WTC11 (cell line): ENCODE data around the gene NKAIN2. TPM values are rescaled to one million over a fixed set of nuclear protein-coding genes. Genes with fewer than 3 reads are reported as not detected.

Source experiments
- ATAC-seq: fragments of 200-7000 bp; cut with Tn5 transposase; 2 replicates; pipeline ENCODE4 v1.10.0; 2021; ENCODE audit warnings: mild to moderate bottlenecking, moderate library complexity
- CTCF ChIA-PET: fragments of 300-600 bp; sonication (Branson Sonifier 250); formaldehyde crosslinking; loops from one replicate; lab custom pipeline; 2021; ENCODE audit warnings: antibody characterized with exemption; lab: Charles Lee
- POLR2A ChIA-PET: fragments of 350-600 bp; sonication (Branson Sonifier 250); formaldehyde crosslinking; loops from one replicate; lab custom pipeline; 2021; ENCODE audit warnings: antibody characterized with exemption; lab: Charles Lee
- DNase-seq: peaks from one replicate; pipeline ENCODE4 v3.0.0; 2021; ENCODE audit warnings: low spot score
- H3K27ac Mint-ChIP-seq: 2 replicates; pipeline ENCODE4 v1.8.0; 2021; ENCODE audit warnings: mixed read lengths
- H3K27me3 Mint-ChIP-seq: 2 replicates; pipeline ENCODE4 v1.8.0; 2021; ENCODE audit warnings: low read depth, mild to moderate bottlenecking, moderate library complexity, mixed read lengths
- H3K36me3 Mint-ChIP-seq: 2 replicates; pipeline ENCODE4 v1.8.0; 2021; ENCODE audit warnings: mixed read lengths
- H3K4me1 Mint-ChIP-seq: 2 replicates; pipeline ENCODE4 v1.8.0; 2022; ENCODE audit warnings: mixed read lengths
- H3K4me3 Mint-ChIP-seq: 2 replicates; pipeline ENCODE4 v1.8.0; 2021; ENCODE audit warnings: mild to moderate bottlenecking, moderate library complexity, mixed read lengths
- H3K9me3 Mint-ChIP-seq: 2 replicates; pipeline ENCODE4 v1.8.0; 2021; ENCODE audit warnings: mixed read lengths
- ATF1 ChIP-seq: sonication (generic); formaldehyde crosslinking; IDR thresholded peaks from 2 replicates; pipeline ENCODE4 v1.8.1; 2023; ENCODE audit warnings: mild to moderate bottlenecking, moderate library complexity, missing genetic modification reagents
- CREM ChIP-seq: sonication (generic); formaldehyde crosslinking; IDR thresholded peaks from 2 replicates; pipeline ENCODE4 v1.8.1; 2022; ENCODE audit warnings: mild to moderate bottlenecking, missing genetic modification reagents, moderate library complexity
- ESRRA ChIP-seq: sonication (generic); formaldehyde crosslinking; IDR thresholded peaks from 2 replicates; pipeline ENCODE4 v1.8.1; 2022; ENCODE audit warnings: mild to moderate bottlenecking, missing genetic modification reagents, borderline replicate concordance
- FOXK1 ChIP-seq: sonication (generic); formaldehyde crosslinking; IDR thresholded peaks from 2 replicates; pipeline ENCODE4 v1.8.0; 2022; ENCODE audit warnings: mild to moderate bottlenecking, moderate library complexity, missing genetic modification reagents
- GTF2I ChIP-seq: fragments of 250-450 bp; sonication (Bioruptor Pico); conservative IDR thresholded peaks from 2 replicates; pipeline ENCODE4 v1.4.0; 2021; ENCODE audit warnings: mild to moderate bottlenecking
- JUN ChIP-seq: sonication (generic); formaldehyde crosslinking; IDR thresholded peaks from 2 replicates; pipeline ENCODE4 v1.8.0; 2023; ENCODE audit warnings: mild to moderate bottlenecking, missing genetic modification reagents
- MXD4 ChIP-seq: fragments of 250-450 bp; sonication (Bioruptor Pico); IDR thresholded peaks from 2 replicates; pipeline ENCODE4 v1.8.0; 2021; ENCODE audit warnings: mild to moderate bottlenecking, moderate library complexity, borderline replicate concordance
- NFYB ChIP-seq: sonication (generic); formaldehyde crosslinking; conservative IDR thresholded peaks from 2 replicates; pipeline ENCODE4 v1.8.0; 2022; ENCODE audit warnings: low read depth, missing genetic modification reagents
- NR3C1 ChIP-seq: sonication (generic); formaldehyde crosslinking; conservative IDR thresholded peaks from 2 replicates; pipeline ENCODE4 v1.8.1; 2023; ENCODE audit warnings: low read depth, mild to moderate bottlenecking, missing genetic modification reagents
- SOX15 ChIP-seq: fragments of 250-450 bp; sonication (Bioruptor Pico); IDR thresholded peaks from 2 replicates; pipeline ENCODE4 v1.9.0; 2021; ENCODE audit warnings: mild to moderate bottlenecking
- SP1 ChIP-seq: sonication (generic); formaldehyde crosslinking; conservative IDR thresholded peaks from 2 replicates; pipeline ENCODE4 v1.8.1; 2022; ENCODE audit warnings: missing genetic modification reagents
- TEAD1 ChIP-seq: sonication (generic); formaldehyde crosslinking; IDR thresholded peaks from 2 replicates; pipeline ENCODE4 v1.8.0; 2022; ENCODE audit warnings: mild to moderate bottlenecking, missing genetic modification reagents
- ZNF121 ChIP-seq: sonication (generic); formaldehyde crosslinking; IDR thresholded peaks from 2 replicates; pipeline ENCODE4 v1.8.0; 2023; ENCODE audit warnings: missing genetic modification reagents
- total RNA-seq: library from RNA; stranded (reverse); gene quantifications from 3 replicates; pipeline ENCODE4 v1.2.3, GENCODE V29; 2021
- TF ChIP-seq, protein P1 (sequence below): sonication (generic); formaldehyde crosslinking; IDR thresholded peaks from 2 replicates; pipeline ENCODE4 v1.8.0; 2022; ENCODE audit warnings: mild to moderate bottlenecking, missing genetic modification reagents
- TF ChIP-seq, protein P2 (sequence below): sonication (generic); formaldehyde crosslinking; IDR thresholded peaks from 2 replicates; pipeline ENCODE4 v1.8.0; 2022; ENCODE audit warnings: mild to moderate bottlenecking, missing genetic modification reagents
- TF ChIP-seq, protein P3 (sequence below): sonication (generic); formaldehyde crosslinking; conservative IDR thresholded peaks from 2 replicates; pipeline ENCODE4 v1.8.1; 2022; ENCODE audit warnings: mild to moderate bottlenecking, missing genetic modification reagents
- TF ChIP-seq, protein P4 (sequence below): fragments of 250-450 bp; sonication (Bioruptor Pico); conservative IDR thresholded peaks from 2 replicates; pipeline ENCODE4 v1.9.0; 2021; ENCODE audit warnings: mild to moderate bottlenecking
- TF ChIP-seq, protein P5 (sequence below): sonication (generic); formaldehyde crosslinking; IDR thresholded peaks from 2 replicates; pipeline ENCODE4 v1.8.1; 2023; ENCODE audit warnings: mild to moderate bottlenecking, missing genetic modification reagents, moderate library complexity
- TF ChIP-seq, protein P6 (sequence below): sonication (generic); formaldehyde crosslinking; IDR thresholded peaks from 2 replicates; pipeline ENCODE4 v1.8.1; 2023; ENCODE audit warnings: mild to moderate bottlenecking, moderate library complexity, missing genetic modification reagents
- TF ChIP-seq, protein P7 (sequence below): sonication (generic); formaldehyde crosslinking; IDR thresholded peaks from 2 replicates; pipeline ENCODE4 v1.8.0; 2022; ENCODE audit warnings: mild to moderate bottlenecking, missing genetic modification reagents
- TF ChIP-seq, protein P8 (sequence below): fragments of 250-450 bp; sonication (Bioruptor Pico); IDR thresholded peaks from 2 replicates; pipeline ENCODE4 v1.9.0; 2021; ENCODE audit warnings: mild to moderate bottlenecking

The NKAIN2 gene
- total RNA-seq, 1 experiment from 2014 or later = 0.33 TPM

DNA sequence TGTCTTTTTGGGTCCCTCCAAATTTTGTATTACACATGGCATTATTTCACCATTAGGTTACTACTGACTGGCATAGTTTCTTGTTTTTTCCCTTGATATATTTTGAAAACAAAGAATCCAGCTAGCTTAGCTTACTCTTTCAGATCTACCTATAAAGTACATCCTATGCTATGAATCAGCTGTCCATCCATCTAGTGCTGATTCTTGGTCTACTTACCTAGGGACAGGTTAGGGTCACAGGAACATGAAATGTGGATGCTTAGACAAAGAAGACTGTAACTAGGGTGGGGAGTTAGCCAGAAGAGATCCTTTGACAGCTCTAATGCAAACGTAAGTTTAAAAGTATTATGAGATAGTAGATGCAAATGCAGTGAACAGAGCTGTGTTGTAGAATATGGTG lies 91.7 kb downstream of the NKAIN2 start (continued):
- no peak for TF ChIP-seq ATF1 (CRISPR knock-in tag)
- TF ChIP-seq, protein P1, sequence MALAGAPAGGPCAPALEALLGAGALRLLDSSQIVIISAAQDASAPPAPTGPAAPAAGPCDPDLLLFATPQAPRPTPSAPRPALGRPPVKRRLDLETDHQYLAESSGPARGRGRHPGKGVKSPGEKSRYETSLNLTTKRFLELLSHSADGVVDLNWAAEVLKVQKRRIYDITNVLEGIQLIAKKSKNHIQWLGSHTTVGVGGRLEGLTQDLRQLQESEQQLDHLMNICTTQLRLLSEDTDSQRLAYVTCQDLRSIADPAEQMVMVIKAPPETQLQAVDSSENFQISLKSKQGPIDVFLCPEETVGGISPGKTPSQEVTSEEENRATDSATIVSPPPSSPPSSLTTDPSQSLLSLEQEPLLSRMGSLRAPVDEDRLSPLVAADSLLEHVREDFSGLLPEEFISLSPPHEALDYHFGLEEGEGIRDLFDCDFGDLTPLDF (CRISPR knock-in tag) = no peak

DNA sequence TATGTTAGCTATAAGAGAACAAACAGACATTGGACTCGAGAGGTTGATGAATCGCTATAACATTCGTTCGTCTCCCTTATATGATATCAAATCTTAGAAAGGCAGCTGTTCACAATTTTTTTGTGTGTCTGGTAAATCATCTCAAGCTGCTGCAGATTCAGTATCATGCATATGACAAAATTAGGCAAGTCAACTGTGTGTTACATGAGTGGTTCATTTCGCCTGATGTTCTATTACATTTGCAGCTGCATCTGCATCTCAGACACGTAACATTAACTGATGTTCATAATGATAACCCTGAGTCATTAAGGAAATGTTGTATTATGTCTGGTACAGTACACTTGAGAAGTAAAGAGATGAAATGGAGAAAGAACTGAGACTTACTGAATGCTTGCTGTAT lies 92.1 kb downstream of the NKAIN2 start:
- TF ChIP-seq GTF2I (CRISPR knock-in tag) (no peak), FOXK1 (CRISPR knock-in tag) (no peak), ZNF121 (CRISPR knock-in tag) (no peak)
- TF ChIP-seq, protein P2, sequence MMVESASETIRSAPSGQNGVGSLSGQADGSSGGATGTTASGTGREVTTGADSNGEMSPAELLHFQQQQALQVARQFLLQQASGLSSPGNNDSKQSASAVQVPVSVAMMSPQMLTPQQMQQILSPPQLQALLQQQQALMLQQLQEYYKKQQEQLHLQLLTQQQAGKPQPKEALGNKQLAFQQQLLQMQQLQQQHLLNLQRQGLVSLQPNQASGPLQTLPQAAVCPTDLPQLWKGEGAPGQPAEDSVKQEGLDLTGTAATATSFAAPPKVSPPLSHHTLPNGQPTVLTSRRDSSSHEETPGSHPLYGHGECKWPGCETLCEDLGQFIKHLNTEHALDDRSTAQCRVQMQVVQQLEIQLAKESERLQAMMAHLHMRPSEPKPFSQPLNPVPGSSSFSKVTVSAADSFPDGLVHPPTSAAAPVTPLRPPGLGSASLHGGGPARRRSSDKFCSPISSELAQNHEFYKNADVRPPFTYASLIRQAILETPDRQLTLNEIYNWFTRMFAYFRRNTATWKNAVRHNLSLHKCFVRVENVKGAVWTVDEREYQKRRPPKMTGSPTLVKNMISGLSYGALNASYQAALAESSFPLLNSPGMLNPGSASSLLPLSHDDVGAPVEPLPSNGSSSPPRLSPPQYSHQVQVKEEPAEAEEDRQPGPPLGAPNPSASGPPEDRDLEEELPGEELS (CRISPR knock-in tag) = no peak
- TF ChIP-seq, protein P3, sequence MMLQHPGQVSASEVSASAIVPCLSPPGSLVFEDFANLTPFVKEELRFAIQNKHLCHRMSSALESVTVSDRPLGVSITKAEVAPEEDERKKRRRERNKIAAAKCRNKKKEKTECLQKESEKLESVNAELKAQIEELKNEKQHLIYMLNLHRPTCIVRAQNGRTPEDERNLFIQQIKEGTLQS = no peak
- TF ChIP-seq, protein P4, sequence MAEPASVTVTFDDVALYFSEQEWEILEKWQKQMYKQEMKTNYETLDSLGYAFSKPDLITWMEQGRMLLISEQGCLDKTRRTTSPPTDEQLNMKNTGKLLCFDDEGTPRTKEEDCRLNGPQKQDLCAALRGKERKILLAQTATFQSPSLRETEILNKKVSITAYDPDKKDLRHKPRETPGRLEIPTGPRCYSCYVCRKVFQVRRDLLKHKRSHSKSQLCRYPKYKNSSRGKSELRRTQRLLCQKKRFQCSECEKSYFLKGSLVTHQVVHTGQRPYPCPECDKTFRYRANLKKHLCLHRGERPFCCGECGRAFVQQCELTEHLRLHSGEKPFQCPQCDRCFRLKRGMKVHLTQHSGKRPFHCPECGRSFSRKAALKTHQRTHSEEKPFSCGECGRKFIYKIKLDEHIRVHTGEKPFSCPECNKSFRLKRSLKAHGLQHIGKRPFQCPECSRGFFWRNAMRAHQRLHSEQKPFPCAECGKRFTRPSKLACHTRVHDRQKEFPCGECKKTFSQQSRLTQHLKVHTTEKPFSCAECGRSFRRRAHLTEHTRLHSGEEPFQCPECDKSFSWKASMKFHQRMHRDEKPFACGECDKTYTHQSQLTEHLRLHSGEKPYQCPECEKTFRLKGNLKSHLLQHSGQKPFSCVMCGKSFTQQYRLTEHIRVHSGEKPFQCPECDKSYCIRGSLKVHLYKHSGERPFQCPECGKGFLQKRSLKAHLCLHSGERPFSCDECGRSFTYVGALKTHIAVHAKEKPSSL (CRISPR knock-in tag) = no peak
- TF ChIP-seq, protein P5, sequence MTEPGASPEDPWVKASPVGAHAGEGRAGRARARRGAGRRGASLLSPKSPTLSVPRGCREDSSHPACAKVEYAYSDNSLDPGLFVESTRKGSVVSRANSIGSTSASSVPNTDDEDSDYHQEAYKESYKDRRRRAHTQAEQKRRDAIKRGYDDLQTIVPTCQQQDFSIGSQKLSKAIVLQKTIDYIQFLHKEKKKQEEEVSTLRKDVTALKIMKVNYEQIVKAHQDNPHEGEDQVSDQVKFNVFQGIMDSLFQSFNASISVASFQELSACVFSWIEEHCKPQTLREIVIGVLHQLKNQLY (CRISPR knock-in tag) = no peak
- H3K4me3 Mint-ChIP-seq = no peak overlapping the region
- no peak overlapping the region for H3K27ac Mint-ChIP-seq
- no peaks in the 10 kb centered on the region for H3K4me1 Mint-ChIP-seq
- no peak for DNase-seq
- ATAC-seq = no peak
- POLR2A ChIA-PET = no interaction called here
- H3K36me3 Mint-ChIP-seq = no peaks in the 10 kb centered on the region
- CTCF ChIA-PET = no interaction called here
- peaks cover 6% of the 10 kb centered on the region for H3K9me3 Mint-ChIP-seq
- no peaks in the 10 kb centered on the region for H3K27me3 Mint-ChIP-seq

DNA sequence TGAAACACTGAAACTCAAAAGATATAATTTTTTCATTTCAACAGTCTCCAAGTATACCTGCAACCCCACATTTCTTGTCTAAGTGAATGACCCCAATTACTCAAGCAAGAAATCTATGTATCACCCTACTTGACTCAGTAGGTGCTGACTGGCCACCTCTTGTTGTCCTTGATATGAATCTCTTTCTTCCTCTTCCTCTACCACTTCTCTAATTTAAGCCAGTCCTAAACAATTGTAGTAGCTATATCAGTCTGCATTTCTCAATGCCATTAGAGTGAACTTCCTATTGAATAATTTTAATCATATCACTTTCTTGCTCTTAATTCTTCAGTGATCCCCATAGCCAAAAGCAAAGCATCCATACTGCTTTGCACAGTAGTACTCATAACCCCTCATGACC lies 93.2 kb downstream of the NKAIN2 start:
- ATAC-seq = no peak
- H3K4me1 Mint-ChIP-seq = no peaks in the 10 kb centered on the region
- DNase-seq = no peak
- TF ChIP-seq SOX15 (CRISPR knock-in tag) = no peak
- no peak for TF ChIP-seq CREM
- H3K36me3 Mint-ChIP-seq = no peaks in the 10 kb centered on the region
- ChIA-PET CTCF (no interaction called here), POLR2A (no interaction called here)
- H3K4me3 Mint-ChIP-seq = no peak overlapping the region
- H3K27me3 Mint-ChIP-seq = no peaks in the 10 kb centered on the region
- H3K9me3 Mint-ChIP-seq = peaks cover 6% of the 10 kb centered on the region
- no peak overlapping the region for H3K27ac Mint-ChIP-seq

DNA sequence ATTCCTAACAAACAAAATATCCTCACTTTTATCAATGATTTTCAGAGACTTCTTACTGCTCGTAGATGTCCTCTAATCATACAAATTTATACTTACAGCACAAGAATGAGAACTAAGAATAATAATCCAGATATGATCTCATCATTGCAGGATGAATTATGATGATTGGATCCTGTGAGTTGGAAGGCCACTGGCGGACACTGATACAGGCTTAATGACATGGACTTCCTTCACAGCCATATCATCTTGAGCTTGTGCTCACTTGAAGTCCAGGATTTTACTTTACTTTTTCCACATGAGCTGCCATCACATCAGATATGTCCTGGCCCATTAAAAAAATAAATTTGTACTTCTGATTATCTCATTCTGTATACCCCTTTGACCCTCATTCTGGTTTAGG lies 94.3 kb downstream of the NKAIN2 start:
- ATAC-seq = no peak
- Mint-ChIP-seq H3K36me3 (no peaks in the 10 kb centered on the region), H3K27me3 (no peaks in the 10 kb centered on the region), H3K9me3 (no peaks in the 10 kb centered on the region), H3K4me3 (no peak overlapping the region), H3K27ac (no peak overlapping the region), H3K4me1 (no peaks in the 10 kb centered on the region)
- ChIA-PET CTCF (no interaction called here), POLR2A (no interaction called here)
- no peak for DNase-seq
- TF ChIP-seq ESRRA (CRISPR knock-in tag) = no peak
- TF ChIP-seq JUN (CRISPR knock-in tag) = no peak
- TF ChIP-seq NR3C1 (CRISPR knock-in tag) = no peak
- TF ChIP-seq, protein P6, sequence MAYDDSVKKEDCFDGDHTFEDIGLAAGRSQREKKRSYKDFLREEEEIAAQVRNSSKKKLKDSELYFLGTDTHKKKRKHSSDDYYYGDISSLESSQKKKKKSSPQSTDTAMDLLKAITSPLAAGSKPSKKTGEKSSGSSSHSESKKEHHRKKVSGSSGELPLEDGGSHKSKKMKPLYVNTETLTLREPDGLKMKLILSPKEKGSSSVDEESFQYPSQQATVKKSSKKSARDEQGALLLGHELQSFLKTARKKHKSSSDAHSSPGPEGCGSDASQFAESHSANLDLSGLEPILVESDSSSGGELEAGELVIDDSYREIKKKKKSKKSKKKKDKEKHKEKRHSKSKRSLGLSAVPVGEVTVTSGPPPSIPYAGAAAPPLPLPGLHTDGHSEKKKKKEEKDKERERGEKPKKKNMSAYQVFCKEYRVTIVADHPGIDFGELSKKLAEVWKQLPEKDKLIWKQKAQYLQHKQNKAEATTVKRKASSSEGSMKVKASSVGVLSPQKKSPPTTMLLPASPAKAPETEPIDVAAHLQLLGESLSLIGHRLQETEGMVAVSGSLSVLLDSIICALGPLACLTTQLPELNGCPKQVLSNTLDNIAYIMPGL (CRISPR knock-in tag) = no peak
- no peak for TF ChIP-seq MXD4
- no peak for TF ChIP-seq TEAD1
- TF ChIP-seq, protein P7, sequence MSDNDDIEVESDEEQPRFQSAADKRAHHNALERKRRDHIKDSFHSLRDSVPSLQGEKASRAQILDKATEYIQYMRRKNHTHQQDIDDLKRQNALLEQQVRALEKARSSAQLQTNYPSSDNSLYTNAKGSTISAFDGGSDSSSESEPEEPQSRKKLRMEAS (CRISPR knock-in tag) = no peak
- no peak for TF ChIP-seq SP1
- TF ChIP-seq, protein P8, sequence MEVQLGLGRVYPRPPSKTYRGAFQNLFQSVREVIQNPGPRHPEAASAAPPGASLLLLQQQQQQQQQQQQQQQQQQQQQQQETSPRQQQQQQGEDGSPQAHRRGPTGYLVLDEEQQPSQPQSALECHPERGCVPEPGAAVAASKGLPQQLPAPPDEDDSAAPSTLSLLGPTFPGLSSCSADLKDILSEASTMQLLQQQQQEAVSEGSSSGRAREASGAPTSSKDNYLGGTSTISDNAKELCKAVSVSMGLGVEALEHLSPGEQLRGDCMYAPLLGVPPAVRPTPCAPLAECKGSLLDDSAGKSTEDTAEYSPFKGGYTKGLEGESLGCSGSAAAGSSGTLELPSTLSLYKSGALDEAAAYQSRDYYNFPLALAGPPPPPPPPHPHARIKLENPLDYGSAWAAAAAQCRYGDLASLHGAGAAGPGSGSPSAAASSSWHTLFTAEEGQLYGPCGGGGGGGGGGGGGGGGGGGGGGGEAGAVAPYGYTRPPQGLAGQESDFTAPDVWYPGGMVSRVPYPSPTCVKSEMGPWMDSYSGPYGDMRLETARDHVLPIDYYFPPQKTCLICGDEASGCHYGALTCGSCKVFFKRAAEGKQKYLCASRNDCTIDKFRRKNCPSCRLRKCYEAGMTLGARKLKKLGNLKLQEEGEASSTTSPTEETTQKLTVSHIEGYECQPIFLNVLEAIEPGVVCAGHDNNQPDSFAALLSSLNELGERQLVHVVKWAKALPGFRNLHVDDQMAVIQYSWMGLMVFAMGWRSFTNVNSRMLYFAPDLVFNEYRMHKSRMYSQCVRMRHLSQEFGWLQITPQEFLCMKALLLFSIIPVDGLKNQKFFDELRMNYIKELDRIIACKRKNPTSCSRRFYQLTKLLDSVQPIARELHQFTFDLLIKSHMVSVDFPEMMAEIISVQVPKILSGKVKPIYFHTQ (CRISPR knock-in tag) = no peak
- TF ChIP-seq CREM = no peak
- TF ChIP-seq NFYB (CRISPR knock-in tag) = no peak
